H9 (cell line): Measurements from ENCODE around the gene DEFB121. TPM values are rescaled to one million over a fixed set of nuclear protein-coding genes. Genes with fewer than 3 reads are reported as not detected.

Source experiments
- DNase-seq: peaks from one replicate; pipeline ENCODE4 v3.0.0-alpha.2; 2017
- H2AFZ ChIP-seq: one replicate; pipeline ENCODE4 v1.6.1; 2013; ENCODE audit warnings: mild to moderate bottlenecking, low read length, control low read depth, moderate library complexity
- H2AK5ac ChIP-seq: 2 replicates; pipeline ENCODE4 v1.6.1; 2013; ENCODE audit warnings: low read length, control low read depth, mixed read lengths; ENCODE audit not compliant: insufficient read length
- H2BK120ac ChIP-seq: one replicate; pipeline ENCODE4 v1.6.1; 2013; ENCODE audit warnings: low read depth, mild to moderate bottlenecking, low read length, control low read depth, inconsistent platforms; ENCODE audit not compliant: poor library complexity, severe bottlenecking
- H2BK12ac ChIP-seq: 2 replicates; pipeline ENCODE4 v1.6.1; 2013; ENCODE audit warnings: low read length, control low read depth, mixed read lengths, low read depth; ENCODE audit not compliant: insufficient read length
- H2BK15ac ChIP-seq: 2 replicates; pipeline ENCODE4 v1.6.1; 2013; ENCODE audit warnings: low read depth, low read length, control low read depth
- H2BK20ac ChIP-seq: one replicate; pipeline ENCODE4 v1.6.1; 2013; ENCODE audit warnings: low read depth, mild to moderate bottlenecking, low read length, control low read depth, inconsistent platforms; ENCODE audit not compliant: poor library complexity, severe bottlenecking
- H2BK5ac ChIP-seq: 2 replicates; pipeline ENCODE4 v1.6.1; 2013; ENCODE audit warnings: low read length, control low read depth, mixed read lengths; ENCODE audit not compliant: insufficient read length
- H3K14ac ChIP-seq: 2 replicates; pipeline ENCODE4 v1.6.1; 2013; ENCODE audit warnings: low read length, control low read depth; ENCODE audit not compliant: insufficient read depth
- H3K18ac ChIP-seq: 2 replicates; pipeline ENCODE4 v1.6.1; 2013; ENCODE audit warnings: low read depth, mild to moderate bottlenecking, mixed read lengths, low read length, control low read depth; ENCODE audit not compliant: insufficient read length
- H3K23ac ChIP-seq: 2 replicates; pipeline ENCODE4 v1.6.1; 2013; ENCODE audit warnings: low read length, control low read depth, mixed read lengths, low read depth; ENCODE audit not compliant: insufficient read length
- H3K23me2 ChIP-seq: 2 replicates; pipeline ENCODE4 v1.6.1; 2013; ENCODE audit warnings: low read depth, mild to moderate bottlenecking, mixed read lengths, low read length, control low read depth; ENCODE audit not compliant: insufficient read length, poor library complexity, severe bottlenecking
- H3K27ac ChIP-seq: 2 replicates; pipeline ENCODE4 v1.5.1; 2013; ENCODE audit warnings: low read length, control low read depth, mixed read lengths, low read depth; ENCODE audit not compliant: insufficient read length
- H3K27me3 ChIP-seq: 2 replicates; pipeline ENCODE4 v1.6.1; 2013; ENCODE audit warnings: low read length, control low read depth, inconsistent platforms; ENCODE audit not compliant: insufficient read depth
- H3K4ac ChIP-seq: 2 replicates; pipeline ENCODE4 v1.6.1; 2013; ENCODE audit warnings: low read depth, mild to moderate bottlenecking, control low read depth, inconsistent platforms, low read length, moderate library complexity
- H3K4me1 ChIP-seq: 2 replicates; pipeline ENCODE4 v1.6.1; 2013; ENCODE audit warnings: low read length, control low read depth, inconsistent platforms; ENCODE audit not compliant: insufficient read depth
- H3K4me2 ChIP-seq: 2 replicates; pipeline ENCODE4 v1.6.1; 2013; ENCODE audit warnings: low read length, control low read depth, mixed read lengths; ENCODE audit not compliant: insufficient read length, insufficient read depth
- H3K56ac ChIP-seq: 2 replicates; pipeline ENCODE4 v1.6.1; 2013; ENCODE audit warnings: low read depth, mild to moderate bottlenecking, mixed read lengths, low read length, control low read depth; ENCODE audit not compliant: insufficient read length
- H3K79me1 ChIP-seq: 2 replicates; pipeline ENCODE4 v1.6.1; 2013; ENCODE audit warnings: low read depth, mild to moderate bottlenecking, moderate library complexity, low read length, control low read depth, inconsistent platforms; ENCODE audit not compliant: insufficient read depth, poor library complexity, severe bottlenecking
- H3K79me2 ChIP-seq: 2 replicates; pipeline ENCODE4 v1.6.1; 2013; ENCODE audit warnings: low read length, control low read depth, inconsistent platforms; ENCODE audit not compliant: insufficient read depth
- H3K9ac ChIP-seq: 2 replicates; pipeline ENCODE4 v1.6.1; 2013; ENCODE audit warnings: low read length, control low read depth, mixed read lengths; ENCODE audit not compliant: insufficient read length; ENCODE audit errors: extremely low read depth
- H3K9me3 ChIP-seq: one replicate; pipeline ENCODE4 v1.6.1; 2013; ENCODE audit warnings: low read depth, low read length, inconsistent platforms; ENCODE audit not compliant: control insufficient read depth
- H3T11ph ChIP-seq: one replicate; pipeline ENCODE4 v1.6.1; 2013; ENCODE audit warnings: mild to moderate bottlenecking, low read length, control low read depth, inconsistent platforms
- H4K20me1 ChIP-seq: one replicate; pipeline ENCODE4 v1.6.1; 2013; ENCODE audit not compliant: control insufficient read depth, insufficient read length, insufficient read depth
- H4K5ac ChIP-seq: 2 replicates; pipeline ENCODE4 v1.6.1; 2013; ENCODE audit warnings: low read depth, mild to moderate bottlenecking, mixed read lengths, low read length, control low read depth; ENCODE audit not compliant: insufficient read length
- H4K8ac ChIP-seq: replicated peaks from 2 replicates; pipeline ENCODE4 v1.6.1; 2013; ENCODE audit warnings: low read length, control low read depth, mixed read lengths, low read depth; ENCODE audit not compliant: insufficient read length
- H4K91ac ChIP-seq: 2 replicates; pipeline ENCODE4 v1.6.1; 2013; ENCODE audit warnings: low read depth, mild to moderate bottlenecking, moderate library complexity, mixed read lengths, low read length, control low read depth; ENCODE audit not compliant: insufficient read length
- H3K27ac Mint-ChIP-seq, 3 experiments: 2 replicates in 2 of 3; 3 replicates in 1 of 3; pipeline ENCODE4 v1.8.0; 2020 to 2021; ENCODE audit warnings: mixed read lengths in 3 of 3, mild to moderate bottlenecking in 1 of 3, moderate library complexity in 1 of 3
- H3K27me3 Mint-ChIP-seq: 2 replicates; pipeline ENCODE4 v1.8.0; 2021; ENCODE audit warnings: low read depth, mild to moderate bottlenecking, moderate library complexity, mixed read lengths
- H3K36me3 Mint-ChIP-seq, 3 experiments: 2 replicates in 2 of 3; 3 replicates in 1 of 3; pipeline ENCODE4 v1.8.0; 2020 to 2021; ENCODE audit warnings: low read depth in 3 of 3, mixed read lengths in 3 of 3; ENCODE audit not compliant: insufficient read depth in 1 of 3
- H3K4me1 Mint-ChIP-seq, 2 experiments: 2 replicates each; pipeline ENCODE4 v1.8.0; 2020; ENCODE audit warnings: mixed read lengths in 2 of 2
- H3K4me3 Mint-ChIP-seq, 2 experiments: 2 replicates in 1 of 2; 3 replicates in 1 of 2; pipeline ENCODE4 v1.8.0; 2020 to 2021; ENCODE audit warnings: mild to moderate bottlenecking in 2 of 2, mixed read lengths in 2 of 2, moderate library complexity in 1 of 2
- H3K9me3 Mint-ChIP-seq, 2 experiments: 2 replicates in 1 of 2; 3 replicates in 1 of 2; pipeline ENCODE4 v1.8.0; 2020; ENCODE audit warnings: mild to moderate bottlenecking in 2 of 2, mixed read lengths in 2 of 2, moderate library complexity in 1 of 2
- CTCF ChIP-seq: fragments of 200-600 bp; sonication (generic); conservative IDR thresholded peaks from 3 replicates; pipeline ENCODE4 v1.8.0; 2021; ENCODE audit warnings: antibody characterized with exemption, mild to moderate bottlenecking
- WGBS: extraction: QIAGEN DNeasy Blood & Tissue Kit; methylation state at CpG from one replicate; pipeline ENCODE4 v1.1.7; 2013; ENCODE audit warnings: missing lambda C conversion rate, low lambda C conversion rate, mixed read lengths; ENCODE audit not compliant: insufficient read length; ENCODE audit errors: extremely low coverage; 5-methylcytosine and 5-hydroxymethylcytosine counted together
- long read RNA-seq: library from polyadenylated mRNA; unstranded; transcript quantifications from one replicate; pipeline ENCODE4 v2.0.0, GENCODE V29; 2020
- total RNA-seq: library from RNA; stranded (reverse); gene quantifications from 2 replicates; pipeline ENCODE4 v1.2.1, GENCODE V29; 2021

Gene DEFB121
- not detected in 2 replicates for total RNA-seq
- long read RNA-seq: 0 reads

- no peak within 1 kb of the TSS for H2BK120ac ChIP-seq
- no peak within 1 kb of the TSS for H2BK15ac ChIP-seq
- H3K56ac ChIP-seq: no peak within 1 kb of the TSS
- H3K27me3 ChIP-seq: no peaks in the 10 kb centered on the region
- H3K4me1 Mint-ChIP-seq: no peaks in the 10 kb centered on the region
- peaks cover 2% of the 10 kb centered on the region; the same call in 1 of the 2 replicates for H3K27me3 Mint-ChIP-seq
- no peak within 1 kb of the TSS for H2BK12ac ChIP-seq
- H3K18ac ChIP-seq: no peak within 1 kb of the TSS
- H3K4me3 Mint-ChIP-seq: no peak within 1 kb of the TSS
- peaks cover 39 to 44% of the 10 kb centered on the region in 2 experiments for H3K9me3 Mint-ChIP-seq
- no peak for DNase-seq
- H3K4ac ChIP-seq: no peak within 1 kb of the TSS
- no peak for TF ChIP-seq CTCF
- H3K79me2 ChIP-seq: no peaks in the 10 kb centered on the region
- no peak within 1 kb of the TSS for H3K4me2 ChIP-seq
- no peak within 1 kb of the TSS for H3T11ph ChIP-seq
- no peaks in the 10 kb centered on the region for H3K4me1 ChIP-seq
- H3K27ac Mint-ChIP-seq: no peak within 1 kb of the TSS
- H3K36me3 Mint-ChIP-seq: peaks cover 0 to 28% (median 14%) of the 10 kb centered on the region in 3 experiments; a peak in 5 of 7 replicates
- no peak within 1 kb of the TSS for H3K23ac ChIP-seq
- no peak within 1 kb of the TSS for H4K5ac ChIP-seq
- no CpG with 5 or more reads among the region's 3 CpGs for WGBS
- no peak within 1 kb of the TSS for H3K14ac ChIP-seq
- no peak within 1 kb of the TSS for H2BK20ac ChIP-seq
- no peak within 1 kb of the TSS for H4K91ac ChIP-seq
- H3K9me3 ChIP-seq: peaks cover 99% of the 10 kb centered on the region
- H2AK5ac ChIP-seq: no peak within 1 kb of the TSS
- no peak within 1 kb of the TSS for H2AFZ ChIP-seq
- no peaks in the 10 kb centered on the region for H3K79me1 ChIP-seq
- H3K27ac ChIP-seq: no peak within 1 kb of the TSS
- no peak within 1 kb of the TSS for H4K8ac ChIP-seq
- no peak within 1 kb of the TSS for H2BK5ac ChIP-seq
- H3K23me2 ChIP-seq: no peaks in the 10 kb centered on the region
- H3K9ac ChIP-seq: no peak within 1 kb of the TSS
- H4K20me1 ChIP-seq: no peaks in the 10 kb centered on the region
Measured at GRCh38 chr20:31406115-31406514, at the start of gene DEFB121. Gene DEFB121 (minus strand): TSS chr20:31406215. CDS start chr20:31406152, 63 bp downstream.
